Sigmoid colon (tissue), 7 donors: ENCODE data around the gene CLCN1. TPM values are rescaled to one million over a fixed set of nuclear protein-coding genes. Genes with fewer than 3 reads are reported as not detected.

Experiments
- DNase-seq: peaks from one replicate; pipeline ENCODE4 v3.0.0-alpha.2; 2019
- H3K27ac ChIP-seq, 4 donors: fragments of 200-600 bp; sonication (generic); one replicate each; pipeline ENCODE4 v1.5.1; 2016 to 2019; ENCODE audit warnings: mild to moderate bottlenecking in 1 of 4
- H3K27me3 ChIP-seq, 3 donors: fragments of 200-600 bp; sonication (generic); one replicate each; pipeline ENCODE4 v1.5.1; 2019; ENCODE audit warnings: mild to moderate bottlenecking in 1 of 3
- H3K36me3 ChIP-seq, 4 donors: fragments of 200-600 bp; sonication (generic); one replicate each; pipeline ENCODE4 v1.5.1; 2016 to 2019
- H3K4me1 ChIP-seq, 4 donors: fragments of 200-600 bp; sonication (generic); one replicate each; pipeline ENCODE4 v1.5.1; 2017 to 2019
- H3K4me3 ChIP-seq, 4 donors: fragments of 200-600 bp; sonication (generic); one replicate each; pipeline ENCODE4 v1.5.1; 2017 to 2019; ENCODE audit warnings: mild to moderate bottlenecking in 2 of 4, moderate library complexity in 1 of 4
- H3K9me3 ChIP-seq, 4 donors: fragments of 200-600 bp in 3 of 4; sonication (generic) in 3 of 4; one replicate each; pipeline versions ENCODE4 v1.5.1 to v1.6.1; 2013 to 2019
- CTCF ChIP-seq, 4 experiments: fragments of 450-650 bp in 3 of 4; fragments of 200-600 bp in 1 of 4; IDR thresholded peaks; one replicate each; pipeline ENCODE4 v1.5.1; 2016 to 2019; ENCODE audit warnings: antibody characterized with exemption in 4 of 4, mild to moderate bottlenecking in 3 of 4, moderate library complexity in 2 of 4
- EP300 ChIP-seq, 4 donors: sonication (generic); formaldehyde crosslinking; IDR thresholded peaks; one replicate each; pipeline ENCODE4 v1.6.1; 2017; ENCODE audit warnings: antibody characterized with exemption in 4 of 4
- POLR2A ChIP-seq, 2 donors: fragments of 450-650 bp; IDR thresholded peaks; one replicate each; pipeline ENCODE4 v1.6.1; 2016; ENCODE audit warnings: antibody characterized with exemption in 2 of 2, mild to moderate bottlenecking in 2 of 2, moderate library complexity in 2 of 2
- POLR2AphosphoS5 ChIP-seq, 4 donors: sonication (generic); formaldehyde crosslinking; IDR thresholded peaks; one replicate each; pipeline ENCODE4 v1.6.1; 2017; ENCODE audit warnings: antibody characterized with exemption in 4 of 4
- WGBS, 2 donors: extraction: QIAGEN DNeasy Blood & Tissue Kit; methylation state at CpG; one replicate each; pipeline ENCODE4 v1.1.7; 2013; 5-methylcytosine and 5-hydroxymethylcytosine counted together
- intact Hi-C: fragments of 100-400 bp; cut with DNase I; formaldehyde crosslinking; loops from one replicate; pipeline ENCODE4 v1.15.1; 2023
- polyA plus RNA-seq, 3 donors: library from polyadenylated mRNA; stranded (reverse); fragments of 200-250 nt; gene quantifications; one replicate each; pipeline ENCODE4 v1.2.3, GENCODE V29; 2013
- total RNA-seq, 4 donors: library from RNA; depleted of rRNA; stranded (reverse); fragments of >200 nt; gene quantifications; one replicate each; pipeline ENCODE4 v1.1.0, GENCODE V29; 2016
- donor health status: healthy with polysubstance abuse.
- donor health status: Bipolar disorder and iron deficiency.
- donor health status: healthy.

The CLCN1 gene
- total and polyA plus RNA-seq, 7 donors: 0.14 to 0.15 TPM; not detected in 5

DNA sequence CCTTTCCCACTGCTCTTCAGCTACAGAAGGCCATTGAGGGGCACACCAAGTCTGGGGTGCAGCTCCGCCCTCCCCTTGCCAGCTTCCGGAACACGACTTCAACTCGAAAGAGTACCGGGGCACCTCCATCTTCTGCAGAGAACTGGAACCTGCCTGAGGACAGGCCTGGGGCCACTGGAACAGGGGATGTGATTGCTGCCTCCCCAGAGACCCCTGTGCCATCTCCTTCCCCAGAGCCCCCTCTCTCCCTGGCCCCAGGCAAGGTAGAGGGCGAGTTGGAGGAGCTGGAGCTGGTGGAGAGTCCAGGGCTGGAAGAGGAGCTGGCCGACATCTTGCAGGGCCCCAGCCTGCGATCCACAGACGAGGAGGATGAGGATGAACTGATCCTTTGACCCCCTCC lies 35.7 kb downstream of the CLCN1 start:
- Histone ChIP-seq H3K27ac (no peak overlapping the region), H3K4me3 (no peak overlapping the region), H3K9me3 (no peaks in the 10 kb centered on the region), H3K4me1 (no peaks in the 10 kb centered on the region), H3K36me3 (peaks cover 0 to 4% (median 0%) of the 10 kb centered on the region in 4 donors), H3K27me3 (no peaks in the 10 kb centered on the region)
- intact Hi-C loops: no loop called here
- no peak for TF ChIP-seq EP300 (IDR thresholded peaks at IDR 0.05)
- no peak for TF ChIP-seq POLR2AphosphoS5 (IDR thresholded peaks at IDR 0.05)
- no peak for TF ChIP-seq CTCF (IDR thresholded peaks at IDR 0.05)
- TF ChIP-seq POLR2A (IDR thresholded peaks at IDR 0.05): no peak
- DNase-seq: no peak
- WGBS, 2 donors: 93 to 95% methylated on average over 9 of the region's 9 CpGs

- no peak for DNase-seq
- peaks cover 0 to 8% (median 0%) of the 10 kb centered on the region in 4 donors for H3K36me3 ChIP-seq
- 88 to 90% methylated on average over 11 of the region's 11 CpGs for WGBS, 2 donors
- no peaks in the 10 kb centered on the region for H3K9me3 ChIP-seq
- no peak overlapping the region for H3K4me3 ChIP-seq
- intact Hi-C loops: no loop called here
- no peaks in the 10 kb centered on the region for H3K27me3 ChIP-seq
- no peaks in the 10 kb centered on the region for H3K4me1 ChIP-seq
- no peak for TF ChIP-seq POLR2AphosphoS5 (IDR thresholded peaks at IDR 0.05)
- TF ChIP-seq EP300 (IDR thresholded peaks at IDR 0.05): no peak
- no peak for TF ChIP-seq CTCF (IDR thresholded peaks at IDR 0.05)
- no peak for TF ChIP-seq POLR2A (IDR thresholded peaks at IDR 0.05)
- no peak overlapping the region for H3K27ac ChIP-seq
Observed at GRCh38 chr7:143352531-143353002, 36.7 kb downstream of the CLCN1 start.

GRCh38 chr7:143354376-143354775 lies 38.5 kb downstream of the CLCN1 start:
- DNase-seq: no peak
- H3K4me1 ChIP-seq: no peaks in the 10 kb centered on the region
- H3K27ac ChIP-seq: no peak overlapping the region
- intact Hi-C loops: no loop called here
- 92 to 93% methylated on average over 8 of the region's 8 CpGs for WGBS, 2 donors
- H3K36me3 ChIP-seq: peaks cover 0 to 8% (median 0%) of the 10 kb centered on the region in 4 donors
- H3K27me3 ChIP-seq: no peaks in the 10 kb centered on the region
- H3K4me3 ChIP-seq: no peak overlapping the region
- no peaks in the 10 kb centered on the region for H3K9me3 ChIP-seq
- no peak for TF ChIP-seq POLR2AphosphoS5 (IDR thresholded peaks at IDR 0.05)
- TF ChIP-seq CTCF (IDR thresholded peaks at IDR 0.05): no peak
- no peak for TF ChIP-seq POLR2A (IDR thresholded peaks at IDR 0.05)
- no peak for TF ChIP-seq EP300 (IDR thresholded peaks at IDR 0.05)

GRCh38 chr7:143354965-143355364 lies 39.1 kb downstream of the CLCN1 start:
- no peak for TF ChIP-seq POLR2AphosphoS5 (IDR thresholded peaks at IDR 0.05)
- TF ChIP-seq POLR2A (IDR thresholded peaks at IDR 0.05): no peak
- TF ChIP-seq CTCF (IDR thresholded peaks at IDR 0.05): no peak
- TF ChIP-seq EP300 (IDR thresholded peaks at IDR 0.05): no peak
- Histone ChIP-seq H3K27me3 (no peaks in the 10 kb centered on the region), H3K36me3 (peaks cover 0 to 8% (median 0%) of the 10 kb centered on the region in 4 donors), H3K27ac (no peak overlapping the region), H3K4me1 (no peaks in the 10 kb centered on the region), H3K4me3 (no peak overlapping the region), H3K9me3 (no peaks in the 10 kb centered on the region)
- WGBS, 2 donors: 80 to 85% methylated on average over 8 of the region's 8 CpGs
- DNase-seq: no peak
- intact Hi-C loops: no loop called here
